ENCODE measurements around the gene DMAP1. TPM values are rescaled to one million over a fixed set of nuclear protein-coding genes. Genes with fewer than 3 reads are reported as not detected.

DMAP1 gene
- total and polyA plus RNA-seq, 9 of the 15 experiments (the other 6 are each of a cell fraction or from before 2014, with no cell fraction given): 1.5 to 51.2 (median 30.3) TPM

GRCh38 chr1:44237721-44238457, 24.6 kb downstream of the DMAP1 start (continued):
- TF ChIP-seq NRF1 (conservative IDR thresholded peaks at IDR 0.05 in 1 of 2, IDR thresholded peaks at IDR 0.05 in 1 of 2): peak; percentile 51 to 57; a peak in 3 of 4 replicates
- no peak for TF ChIP-seq ESRRB (CRISPR knock-in tag; IDR thresholded peaks at IDR 0.05; ENCODE audit: borderline replicate concordance)
- TF ChIP-seq ZBTB7A (IDR thresholded peaks at IDR 0.05; ENCODE audit: borderline replicate concordance, control insufficient read depth, low read depth, low read length): no peak; the same call in 1 of the 2 replicates
- TF ChIP-seq ZFP30 (CRISPR knock-in tag; IDR thresholded peaks at IDR 0.05; ENCODE audit: borderline replicate concordance): no peak
- 0 out of 4 replicates have a peak, but pooled peaks of 1 of the 2 experiments have one; percentile 51 for TF ChIP-seq NONO (IDR thresholded peaks at IDR 0.05; ENCODE audit: low read depth in 2 of 2, low read length in 1 of 2)
- peak; percentile 87 for TF ChIP-seq KLF16 (IDR thresholded peaks at IDR 0.05)
- TF ChIP-seq LEF1 (IDR thresholded peaks at IDR 0.05): peak; percentile 45; the same call in 1 of the 2 replicates
- 0 out of 2 replicates have a peak, but pooled peaks have one; percentile 10 for TF ChIP-seq CBFA2T2 (conservative IDR thresholded peaks at IDR 0.05)
- TF ChIP-seq CREB1 (IDR thresholded peaks at IDR 0.05): no peak
- TF ChIP-seq CREB1 (CRISPR knock-in tag; IDR thresholded peaks at IDR 0.05): peak; percentile 57; the same call in 1 of the 2 replicates
- peak; percentile 94 for TF ChIP-seq PKNOX1 (IDR thresholded peaks at IDR 0.05)
- TF ChIP-seq MYNN (IDR thresholded peaks at IDR 0.05): 0 out of 2 replicates have a peak, but pooled peaks have one; percentile 14
- no peak for TF ChIP-seq MYNN (CRISPR knock-in tag; IDR thresholded peaks at IDR 0.05)
- TF ChIP-seq SREBF1 (IDR thresholded peaks at IDR 0.05; ENCODE audit: borderline replicate concordance, low read depth, low read length): peak; percentile 26; the same call in 1 of the 2 replicates
- no peak for TF ChIP-seq ZNF551 (CRISPR knock-in tag; IDR thresholded peaks at IDR 0.05)
- TF ChIP-seq ZNF740 (CRISPR knock-in tag; IDR thresholded peaks at IDR 0.05): 0 out of 2 replicates have a peak, but pooled peaks have one; percentile 20
- TF ChIP-seq ZNF740 (tag; IDR thresholded peaks at IDR 0.05): no peak; a peak in 1 of 4 replicates
- TF ChIP-seq FOXA3 (CRISPR knock-in tag; conservative IDR thresholded peaks at IDR 0.05 in 1 of 2, IDR thresholded peaks at IDR 0.05 in 1 of 2): 0 out of 4 replicates have a peak, but pooled peaks of 1 of the 2 experiments have one; percentile 39
- no peak for TF ChIP-seq USF2 (CRISPR knock-in tag; IDR thresholded peaks at IDR 0.05)
- no peak for TF ChIP-seq FOXM1 (IDR thresholded peaks at IDR 0.05; ENCODE audit: low read depth)
- TF ChIP-seq FOXM1 (CRISPR knock-in tag; IDR thresholded peaks at IDR 0.05; ENCODE audit: low read depth): no peak
- TF ChIP-seq CTBP1 (IDR thresholded peaks at IDR 0.05; ENCODE audit: borderline replicate concordance): peak; percentile 67; the same call in 1 of the 2 replicates
- TF ChIP-seq SP2 (IDR thresholded peaks at IDR 0.05; ENCODE audit: extremely low read depth, low read depth, low read length, poor library complexity, severe bottlenecking): peak; percentile 18
- TF ChIP-seq BHLHE40 (IDR thresholded peaks at IDR 0.05; ENCODE audit: low read length): peak; percentile 33; the same call in 1 of the 2 replicates
- TF ChIP-seq NELFE (IDR thresholded peaks at IDR 0.05; ENCODE audit: insufficient read depth, insufficient read length): no peak
- 0 out of 4 replicates have a peak, but pooled peaks of 1 of the 2 experiments have one; percentile 41 for TF ChIP-seq HDAC1 (IDR thresholded peaks at IDR 0.05)
- 0 out of 4 replicates have a peak, but pooled peaks of 1 of the 2 experiments have one; percentile 49 for TF ChIP-seq ARNT (IDR thresholded peaks at IDR 0.05)

All from K562 (cell line).